ENCODE results near the gene PHF13. TPM values are rescaled to one million over a fixed set of nuclear protein-coding genes. Genes with fewer than 3 reads are reported as not detected.
"Not testable (repeated sequence)": the region's sequence is repeated elsewhere in the genome, so short reads cannot be mapped to it uniquely, and the experiment has no call there.

Gene PHF13
- total RNA-seq, 1 donor from 2014 or later, result 14.3 TPM

DNA sequence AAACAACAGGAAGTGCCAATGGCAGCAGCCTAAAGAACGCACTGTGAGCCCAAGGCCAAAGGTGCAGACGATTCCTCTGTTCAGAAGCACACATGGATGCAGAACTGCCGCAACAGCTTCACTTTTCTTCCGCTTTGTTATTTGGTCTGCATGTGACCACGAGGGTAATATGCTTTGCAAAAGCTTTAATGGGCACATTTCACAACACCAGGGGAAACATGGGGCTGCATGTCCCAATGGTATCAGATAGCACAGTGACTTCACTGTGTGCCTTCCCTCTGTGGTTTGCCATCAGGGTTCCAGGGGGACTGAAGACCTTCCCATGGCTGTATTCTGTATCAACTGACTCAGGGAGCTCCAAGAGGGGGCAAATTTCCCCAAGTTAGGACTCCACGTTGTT lies 39.5 kb downstream of the PHF13 start:
- no peak for DNase-seq (ENCODE audit: low spot score in 2 of 2)
- FAIRE-seq, result no peak

DNA sequence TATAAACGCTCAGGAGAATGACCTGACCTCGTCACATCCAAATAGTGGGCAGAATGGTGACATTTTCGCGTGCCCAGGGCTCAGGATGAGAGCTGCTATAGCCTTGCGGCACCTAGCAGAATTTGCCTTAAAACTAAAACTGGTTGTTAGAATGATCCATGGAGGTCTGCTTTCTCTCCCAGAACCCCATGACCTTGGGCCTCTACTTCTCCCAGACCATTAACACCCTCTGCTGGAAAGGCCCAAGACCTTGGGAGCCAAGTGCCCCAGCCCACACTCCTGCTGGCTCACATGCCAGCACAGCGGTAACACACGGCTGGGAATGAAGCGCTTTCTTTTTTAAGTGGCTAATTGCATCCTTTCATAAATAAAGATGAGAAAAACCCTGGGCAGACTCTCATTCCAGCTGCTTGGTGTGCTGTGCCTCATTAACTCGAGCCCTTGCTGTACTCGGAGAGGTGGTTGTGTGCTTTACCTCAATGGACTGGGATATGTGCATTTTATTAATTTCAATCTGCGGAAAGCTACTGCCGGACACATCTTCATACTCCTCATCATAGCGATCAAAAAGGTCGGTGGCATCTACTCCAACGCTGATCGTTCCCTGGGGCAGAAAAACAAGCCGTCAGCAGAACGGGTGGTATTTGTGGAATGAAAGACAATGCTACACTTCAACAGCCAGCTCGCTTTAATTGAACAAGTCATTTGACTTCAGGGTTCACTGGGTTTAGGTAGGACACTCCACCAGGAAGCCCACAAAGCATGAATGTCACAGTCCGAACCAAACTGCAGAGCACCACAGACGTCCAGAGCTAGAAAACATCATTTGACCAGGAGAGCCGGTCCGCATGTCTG lies 40.1 kb downstream of the PHF13 start:
- FAIRE-seq, result no peak
- no peak for DNase-seq (ENCODE audit: low spot score in 2 of 2)

GRCh38 chr1:6657138-6657537 lies 43.6 kb downstream of the PHF13 start:
- DNase-seq (ENCODE audit: low spot score in 2 of 2) (no peak), FAIRE-seq (no peak)

DNA sequence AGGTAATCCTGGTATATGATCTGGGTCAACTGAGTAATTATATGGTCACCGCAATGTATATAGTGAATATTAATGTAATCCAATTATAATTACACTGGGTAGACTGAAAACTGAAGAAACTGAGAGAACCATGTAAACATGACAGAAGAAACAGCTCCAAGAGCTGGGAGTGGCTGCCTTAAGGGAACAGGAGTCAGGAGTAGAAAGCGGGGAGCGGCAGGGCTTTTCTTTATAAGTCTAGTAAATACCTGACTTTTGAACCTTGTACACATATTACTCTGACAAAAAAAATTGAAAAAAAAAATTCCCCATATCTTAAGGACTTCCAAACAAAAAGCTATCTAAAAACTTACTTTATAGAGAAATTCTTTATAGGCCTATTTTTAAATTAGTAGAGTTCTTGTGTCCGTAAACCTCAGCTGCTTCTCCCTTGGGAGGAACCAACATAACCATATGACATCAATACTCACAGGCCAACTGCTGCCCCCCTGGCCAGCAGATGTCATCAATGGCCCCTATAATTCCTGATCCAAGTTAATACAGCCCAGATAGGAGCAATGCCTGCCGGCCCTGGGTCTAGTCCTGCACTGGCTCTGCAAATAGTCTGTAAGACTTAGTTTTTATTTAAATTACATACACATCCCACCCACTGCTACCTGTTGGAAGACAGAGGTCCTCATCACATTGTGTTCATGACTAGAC lies 45.0 kb downstream of the PHF13 start:
- no peak for FAIRE-seq

DNA sequence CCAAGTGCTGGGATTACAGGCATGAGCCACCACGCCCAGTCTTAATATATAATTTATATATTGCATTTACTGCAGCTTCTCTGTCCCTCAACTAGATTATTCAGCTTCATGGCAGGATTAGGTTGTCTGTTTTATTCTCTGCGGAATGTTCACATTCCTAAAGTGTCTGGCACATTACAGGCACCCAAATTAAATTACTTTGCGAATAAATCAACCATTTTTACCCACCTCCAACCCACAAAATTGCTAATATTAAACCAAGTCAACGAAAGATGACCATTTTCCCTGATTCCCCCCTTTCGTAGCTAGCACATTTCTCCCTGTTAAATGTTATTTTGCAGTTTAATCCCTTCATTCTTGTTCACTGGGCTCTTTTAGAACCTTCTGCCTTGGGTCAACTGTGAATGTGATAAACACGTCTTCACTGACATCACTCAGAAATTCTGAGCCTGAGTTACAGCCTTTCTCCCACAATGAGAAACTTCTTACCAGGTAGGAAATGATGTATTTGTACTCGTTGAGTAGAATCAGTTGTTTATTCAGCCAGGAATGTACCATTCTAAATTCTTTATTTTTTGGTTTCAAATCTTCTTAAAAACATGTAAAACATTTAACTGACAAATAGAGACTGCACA lies 47.0 kb downstream of the PHF13 start:
- DNase-seq (ENCODE audit: low spot score in 2 of 2) (no peak), FAIRE-seq (no peak)

More for the DNA sequence above, 45.0 kb downstream of the PHF13 start:
- DNase-seq (ENCODE audit: low spot score in 2 of 2), result no peak

- not testable (repeated sequence) for FAIRE-seq; DNase-seq (ENCODE audit: low spot score in 2 of 2)
These were observed 48.9 kb downstream of the PHF13 start for GRCh38 chr1:6662468-6662867.

DNA sequence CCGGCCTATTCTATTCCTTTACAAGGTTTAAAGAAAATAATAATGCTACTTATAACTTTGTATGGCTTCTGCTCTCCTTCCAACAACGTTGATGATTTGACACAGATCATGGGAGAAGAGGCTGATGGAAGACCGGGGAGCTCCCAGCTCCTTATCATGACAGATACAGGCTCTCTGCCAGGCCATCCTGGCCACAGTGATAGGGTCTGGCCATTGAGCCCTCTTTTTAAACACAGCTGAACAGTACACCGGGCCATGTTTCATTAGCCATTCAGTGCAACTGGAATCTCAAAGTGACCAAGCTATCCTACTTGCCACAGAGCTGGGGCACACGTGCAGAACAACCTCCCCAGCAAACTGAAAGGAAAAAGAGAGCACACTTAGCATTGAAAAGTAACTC lies 53.2 kb downstream of the PHF13 start:
- no peak for FAIRE-seq
- no peak for DNase-seq (ENCODE audit: low spot score in 2 of 2)

DNA sequence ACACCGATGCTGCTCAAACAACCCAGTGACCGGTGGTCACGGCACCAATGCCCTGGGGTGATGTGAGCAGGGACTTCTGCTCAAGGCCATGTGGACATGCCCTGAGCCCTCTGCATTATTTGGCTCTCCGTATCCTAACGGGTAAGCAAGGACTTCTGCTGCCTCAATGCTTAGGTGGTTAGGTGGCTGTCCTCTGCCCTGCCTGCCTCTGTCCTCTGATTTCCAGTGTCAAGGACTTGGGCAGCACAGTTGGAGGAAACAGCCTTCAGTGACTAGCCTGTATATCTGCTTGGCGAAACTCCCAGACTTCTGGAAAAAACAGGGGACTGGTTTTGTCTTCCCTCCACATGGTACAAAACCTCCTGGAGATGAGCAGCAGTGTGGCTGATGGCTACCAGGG lies 53.6 kb downstream of the PHF13 start:
- FAIRE-seq (no peak), DNase-seq (ENCODE audit: low spot score in 2 of 2) (no peak)

- FAIRE-seq (no peak), DNase-seq (ENCODE audit: low spot score in 2 of 2) (no peak)
These were observed 55.0 kb downstream of the PHF13 start for GRCh38 chr1:6668503-6668902.

DNA sequence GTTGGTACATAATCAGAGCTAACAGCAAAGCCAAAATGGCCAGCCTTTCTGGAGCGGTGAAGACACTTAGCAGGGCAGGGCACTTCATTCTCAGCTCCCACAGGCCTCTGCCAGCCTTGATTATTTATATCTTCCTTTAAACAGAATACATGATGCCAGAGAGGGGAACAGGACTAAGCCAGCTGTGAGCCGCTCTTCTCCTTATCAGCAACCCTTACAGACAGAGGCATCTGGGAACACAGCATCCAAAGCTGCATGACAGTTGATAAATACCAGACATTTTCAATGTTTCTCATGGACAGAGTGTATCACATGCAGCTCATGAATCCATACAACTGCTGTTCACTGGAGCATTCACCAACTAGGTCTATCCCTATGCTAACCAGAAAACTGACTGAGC lies 59.0 kb downstream of the PHF13 start:
- FAIRE-seq (no peak), DNase-seq (ENCODE audit: low spot score in 2 of 2) (no peak)

Other genes with a start within 250 kb of the PHF13 start
- 40.8 TPM for gene ACOT7, start 220.0 kb upstream of the PHF13 start, total RNA-seq
- gene HES2, start 193.8 kb upstream of the PHF13 start, total RNA-seq, result not detected
- gene ESPN, start 189.0 kb upstream of the PHF13 start, total RNA-seq, result not detected
- gene TNFRSF25, start 147.6 kb upstream of the PHF13 start, total RNA-seq, result 9.0 TPM
- gene PLEKHG5, start 122.1 kb upstream of the PHF13 start, total RNA-seq, result 24.9 TPM
- 35.9 TPM for gene NOL9, start 59.2 kb upstream of the PHF13 start, total RNA-seq
- not detected for gene TAS1R1, start 58.4 kb upstream of the PHF13 start, total RNA-seq
- 11.4 TPM for gene ZBTB48, start 33.7 kb upstream of the PHF13 start, total RNA-seq
- 8.2 TPM for gene KLHL21, start 10.9 kb upstream of the PHF13 start, total RNA-seq
- 22.8 TPM for gene THAP3, start 11.1 kb downstream of the PHF13 start, total RNA-seq
- gene DNAJC11, start 88.1 kb downstream of the PHF13 start, total RNA-seq, result 24.5 TPM
- gene CAMTA1, start 171.7 kb downstream of the PHF13 start, total RNA-seq, result 127 TPM